Endothelial cell of umbilical vein (primary cell): ENCODE measurements around the gene PSMB8.

ENCODE experiments used
- CTCF ChIP-seq, 2 donors: IDR thresholded peaks; 1 replicate in 1 of 2; 2 replicates in 1 of 2; pipeline ENCODE4 v1.5.1; 2011; ENCODE audit warnings: low read length in 2 of 2, mild to moderate bottlenecking in 2 of 2, moderate library complexity in 2 of 2, control low read depth in 1 of 2, inconsistent platforms in 1 of 2, low read depth in 1 of 2; ENCODE audit not compliant: insufficient read depth in 1 of 2; ENCODE audit errors: extremely low read depth in 1 of 2
- MYC ChIP-seq: IDR thresholded peaks from one replicate; pipeline ENCODE4 v1.6.1; 2011; ENCODE audit warnings: mild to moderate bottlenecking, low read depth, low read length
- POLR2AphosphoS5 ChIP-seq: IDR thresholded peaks from 2 replicates; pipeline ENCODE4 v1.6.1; 2012; ENCODE audit warnings: low read depth, mild to moderate bottlenecking, control low read depth, low read length, moderate library complexity; ENCODE audit not compliant: insufficient read depth

- TF ChIP-seq CTCF (IDR thresholded peaks at IDR 0.05; ENCODE audit: extremely low read depth in 1 of 2, insufficient read depth in 1 of 2, low read depth in 1 of 2, low read length in 2 of 2) (no peak), MYC (no peak), POLR2AphosphoS5 (no peak)
Measured at GRCh38 chr6:32849126-32849525, 5.3 kb upstream of the PSMB8 start.
